HG02571 (cell line): ENCODE data around the gene TYK2.
"Not testable (repeated sequence)": the region's sequence is repeated elsewhere in the genome, so short reads cannot be mapped to it uniquely, and the experiment has no call there.

ENCODE experiments used
- ATAC-seq: cut with Tn5 transposase; IDR thresholded peaks from one replicate; pipeline ENCODE4 v1.9.1; 2021; ENCODE audit warnings: mild to moderate bottlenecking, moderate library complexity; ENCODE audit not compliant: unreplicated experiment

The TYK2 gene

GRCh38 chr19:10378124-10378523, 2.2 kb downstream of the TYK2 start:
- no peak for ATAC-seq

- ATAC-seq = not testable (repeated sequence)
These were observed 3.2 kb downstream of the TYK2 start for GRCh38 chr19:10377140-10377640.

GRCh38 chr19:10374931-10375330, 5.4 kb downstream of the TYK2 start:
- ATAC-seq = no peak

- ATAC-seq = no peak
These were observed 7.7 kb downstream of the TYK2 start for GRCh38 chr19:10372690-10373089.

- no peak for ATAC-seq
These were observed 12.1 kb downstream of the TYK2 start for GRCh38 chr19:10368101-10368803.

GRCh38 chr19:10366950-10367512, 13.3 kb downstream of the TYK2 start:
- ATAC-seq = not testable (repeated sequence)

GRCh38 chr19:10365518-10365917, 14.9 kb downstream of the TYK2 start:
- no peak for ATAC-seq

- no peak for ATAC-seq
These were observed 15.7 kb downstream of the TYK2 start for GRCh38 chr19:10364644-10365043.

GRCh38 chr19:10363789-10364281, 16.5 kb downstream of the TYK2 start:
- ATAC-seq = no peak

GRCh38 chr19:10362259-10362658, 18.1 kb downstream of the TYK2 start:
- ATAC-seq = no peak

- no peak for ATAC-seq
These were observed 18.8 kb downstream of the TYK2 start for GRCh38 chr19:10361569-10362011.

GRCh38 chr19:10356431-10356830, 23.9 kb downstream of the TYK2 start:
- ATAC-seq = no peak

- no peak for ATAC-seq
These were observed 26.5 kb downstream of the TYK2 start for GRCh38 chr19:10353793-10354391.

GRCh38 chr19:10352764-10353671, 27.4 kb downstream of the TYK2 start:
- no peak for ATAC-seq

GRCh38 chr19:10346509-10346908, 33.9 kb downstream of the TYK2 start:
- ATAC-seq = no peak

GRCh38 chr19:10344780-10345179, 35.6 kb downstream of the TYK2 start:
- no peak for ATAC-seq

- no peak for ATAC-seq
These were observed 36.9 kb downstream of the TYK2 start for GRCh38 chr19:10343495-10343894.

GRCh38 chr19:10339977-10340376, 40.4 kb downstream of the TYK2 start:
- ATAC-seq = no peak

GRCh38 chr19:10339380-10339960, 40.9 kb downstream of the TYK2 start, which contains the start of gene ICAM3:
TSS of gene ICAM3 (minus strand) at chr19:10339624. CDS start at chr19:10339614, 10 bp downstream.
- no peak for ATAC-seq

GRCh38 chr19:10338940-10339339, 41.4 kb downstream of the TYK2 start:
- ATAC-seq = no peak
